GM18867 (cell line): Measurements from ENCODE around the gene TMC1.
"Not testable (repeated sequence)": the region's sequence is repeated elsewhere in the genome, so short reads cannot be mapped to it uniquely, and the experiment has no call there.

Source experiments
- ATAC-seq: cut with Tn5 transposase; IDR thresholded peaks from one replicate; pipeline ENCODE4 v1.9.1; 2021; ENCODE audit warnings: mild to moderate bottlenecking, moderate library complexity; ENCODE audit not compliant: unreplicated experiment

The TMC1 gene

DNA sequence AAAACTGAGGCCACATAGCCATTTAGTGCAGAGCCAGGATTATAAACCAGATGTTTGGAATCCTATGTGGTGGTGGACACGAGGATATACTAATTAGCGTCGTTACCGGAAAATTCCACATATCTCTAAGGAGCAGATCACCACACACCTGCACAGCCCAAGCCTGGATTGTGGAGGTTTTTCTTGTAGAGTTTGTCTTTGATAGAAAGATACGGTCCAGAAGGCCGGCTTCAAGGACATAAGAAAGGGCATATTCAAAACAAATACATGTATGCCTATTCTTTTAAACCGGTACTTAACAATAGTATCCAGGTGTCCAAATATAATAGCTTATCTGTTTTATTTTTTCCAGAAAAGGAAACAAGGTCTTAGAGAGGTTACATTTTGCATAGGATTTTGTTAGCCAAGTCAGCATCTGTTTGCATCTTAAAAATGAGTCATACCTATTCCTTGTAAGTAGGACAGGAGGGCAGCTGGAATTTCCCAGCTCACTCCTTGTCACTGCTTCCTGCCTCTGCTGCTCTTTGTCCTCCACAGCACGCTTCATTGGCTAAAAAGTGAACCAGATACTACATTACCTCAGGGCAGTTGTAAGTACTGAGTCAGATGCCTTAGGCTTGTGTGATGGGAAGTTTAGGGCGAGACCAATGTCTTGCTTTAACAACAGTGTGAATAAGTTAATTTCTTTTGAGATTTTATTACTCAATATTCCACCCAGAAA, 3.6 kb downstream of the TMC1 start:
- no peak for ATAC-seq

DNA sequence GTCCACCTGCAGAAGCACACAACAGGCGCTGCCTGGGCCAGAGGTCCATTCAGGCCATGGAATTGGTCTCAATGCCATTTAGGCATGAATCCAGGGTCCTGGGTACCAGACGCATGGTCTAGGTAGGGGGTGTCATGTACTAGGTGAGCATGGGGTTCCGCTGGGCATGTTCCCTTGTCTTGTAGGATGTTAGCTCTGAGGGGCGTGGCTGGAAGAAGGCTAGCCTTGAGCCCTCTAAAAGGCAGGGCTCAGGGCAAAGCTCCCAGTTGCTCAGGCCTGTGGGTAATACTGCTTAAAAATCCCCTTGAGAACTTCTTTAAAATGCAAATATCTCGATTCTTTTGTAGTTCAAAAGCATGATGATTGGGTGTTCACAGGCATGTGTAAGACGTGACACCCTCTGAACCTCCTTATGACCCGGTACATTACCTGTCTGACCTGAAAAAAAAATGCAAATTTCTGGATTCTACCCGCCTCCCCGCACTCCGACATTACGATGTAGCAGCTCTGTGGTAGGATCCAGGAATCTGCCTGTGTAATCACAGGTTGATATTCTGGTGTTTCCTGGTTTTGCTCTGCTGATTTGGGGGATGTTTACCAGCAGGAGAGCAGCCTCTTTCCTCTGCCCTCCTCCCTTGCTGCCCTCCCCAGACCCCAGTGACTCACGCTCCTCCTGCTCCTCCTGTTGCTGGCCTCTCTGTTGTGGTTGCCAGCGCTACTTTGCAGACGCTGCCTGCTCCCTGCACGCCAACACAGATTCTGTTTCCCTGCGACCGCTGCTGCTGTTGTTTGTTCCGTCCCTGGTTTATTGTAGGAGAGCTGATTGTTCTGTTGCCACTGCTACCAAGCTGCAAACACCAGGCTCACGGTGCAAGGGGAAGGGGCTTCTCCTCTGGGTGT, 5.7 kb downstream of the TMC1 start:
- peak; percentile 81 for ATAC-seq

DNA sequence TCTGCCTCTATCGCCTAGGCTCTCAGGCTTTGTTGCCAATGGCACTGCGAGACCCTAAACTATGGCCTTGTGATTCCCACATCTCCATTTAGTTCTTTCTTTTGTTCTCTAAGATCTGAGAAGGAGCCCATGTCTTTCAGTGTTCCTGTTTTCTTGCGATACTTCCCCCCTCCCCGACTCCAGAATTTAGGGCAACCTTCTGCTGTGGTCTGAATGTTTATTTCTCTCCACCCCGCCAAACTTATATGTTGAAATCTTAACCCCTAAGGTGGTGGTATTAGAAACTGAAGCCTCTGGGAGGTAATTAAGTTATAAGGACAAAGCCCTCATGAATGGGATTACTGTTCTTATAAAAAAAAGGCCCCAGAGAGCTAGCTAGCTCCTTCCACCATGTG, 6.4 kb downstream of the TMC1 start:
- ATAC-seq = no peak

DNA sequence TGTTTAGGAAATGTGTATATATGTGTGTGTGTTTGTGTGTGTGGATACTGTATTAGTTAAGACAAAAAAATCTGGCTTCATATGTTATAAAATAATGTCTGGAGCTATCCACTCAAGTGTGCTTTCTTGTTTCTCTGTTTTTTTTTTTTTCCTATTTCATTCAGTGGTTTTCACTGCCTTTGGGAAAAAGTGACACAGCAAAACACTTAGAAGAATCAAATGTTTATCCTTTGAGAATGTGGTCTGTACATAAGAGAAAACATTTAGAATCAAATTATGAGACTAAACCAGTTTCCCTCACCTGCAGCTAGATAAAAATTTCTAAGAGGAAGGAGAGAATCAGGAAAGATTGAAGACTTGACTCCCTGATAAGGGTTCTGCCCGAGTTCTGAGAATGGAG, 8.1 kb downstream of the TMC1 start:
- ATAC-seq = no peak

DNA sequence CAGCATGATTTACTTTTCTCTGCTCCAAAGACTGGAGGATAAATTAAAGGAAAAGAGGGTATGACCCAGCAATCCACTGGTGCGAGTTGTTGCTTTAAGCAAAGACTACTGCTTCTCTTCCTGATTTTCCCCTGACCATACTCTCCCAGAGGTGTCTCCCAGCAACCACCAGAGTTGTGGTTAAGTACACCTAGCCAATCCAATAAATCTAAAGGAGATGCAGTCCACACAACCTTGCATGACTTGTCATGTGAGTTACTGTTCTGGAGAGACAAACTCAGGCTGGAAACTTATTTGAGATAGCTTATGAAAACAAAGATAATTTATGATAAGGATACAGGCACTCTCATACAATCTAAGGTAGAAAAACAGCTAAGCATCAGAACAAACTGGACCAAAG, 11.9 kb downstream of the TMC1 start:
- no peak for ATAC-seq

DNA sequence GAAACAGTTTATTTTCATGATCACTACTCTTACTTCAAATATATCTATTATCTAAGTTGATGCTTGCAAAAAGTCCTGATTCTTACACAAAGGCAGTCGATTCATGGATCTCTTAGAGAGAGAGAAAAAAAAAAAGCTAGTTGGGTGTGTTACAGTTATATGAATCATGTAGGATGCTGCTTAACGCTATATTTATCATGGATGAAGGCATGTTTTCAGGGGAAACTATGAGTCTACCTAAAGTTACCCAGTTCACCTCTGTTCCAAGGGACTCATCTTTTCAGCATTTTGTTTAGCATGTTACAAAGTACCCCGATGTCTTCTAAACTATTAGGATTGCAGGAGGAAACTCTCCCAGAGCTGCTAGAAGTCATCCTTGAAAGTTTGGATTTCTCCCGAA, 13.5 kb downstream of the TMC1 start:
- ATAC-seq = no peak

DNA sequence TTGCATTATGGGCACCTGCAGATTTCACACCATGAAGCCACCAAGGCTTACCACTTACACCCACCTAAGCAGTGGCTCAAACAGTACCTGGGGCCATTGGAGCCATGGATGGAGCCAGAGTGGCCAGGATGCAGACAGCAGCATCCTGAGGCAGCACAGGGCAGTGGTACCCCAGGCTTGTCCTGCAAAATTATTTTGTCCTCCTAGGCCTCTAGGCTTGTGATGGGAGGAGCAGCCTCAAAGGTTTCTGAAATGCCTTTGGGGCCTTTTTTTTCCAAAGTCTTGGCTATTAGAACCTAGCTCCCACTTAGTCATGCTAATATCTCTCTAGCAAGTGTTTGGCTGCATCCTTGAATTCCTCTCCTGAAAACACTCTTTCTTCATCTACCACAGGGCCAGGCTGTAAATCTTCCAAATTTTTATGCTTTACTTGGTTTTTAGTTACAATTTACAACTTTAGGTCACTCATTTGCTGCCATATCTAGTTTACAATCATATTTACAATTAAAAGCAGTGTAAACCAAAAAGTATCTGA, 15.7 kb downstream of the TMC1 start:
- ATAC-seq = no peak

DNA sequence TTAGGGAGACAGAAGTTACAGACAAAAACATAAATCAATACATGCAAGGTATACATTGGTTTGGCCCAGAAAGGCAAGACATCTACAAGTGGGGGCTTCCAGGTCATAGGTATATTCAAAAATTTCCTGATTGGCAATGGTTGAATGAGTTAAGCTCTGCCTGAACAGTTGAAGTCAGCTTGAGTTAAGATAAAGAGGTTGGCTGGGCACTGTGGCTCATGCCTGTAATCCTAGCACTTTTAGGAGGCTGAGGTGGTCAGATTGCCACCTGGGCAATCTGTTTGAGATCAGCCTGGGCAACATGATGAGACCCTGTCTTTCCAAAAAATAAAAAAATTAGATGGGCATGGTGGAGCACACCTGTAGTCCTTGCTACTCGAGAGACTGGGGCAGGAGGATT, 16.3 kb downstream of the TMC1 start:
- no peak for ATAC-seq

DNA sequence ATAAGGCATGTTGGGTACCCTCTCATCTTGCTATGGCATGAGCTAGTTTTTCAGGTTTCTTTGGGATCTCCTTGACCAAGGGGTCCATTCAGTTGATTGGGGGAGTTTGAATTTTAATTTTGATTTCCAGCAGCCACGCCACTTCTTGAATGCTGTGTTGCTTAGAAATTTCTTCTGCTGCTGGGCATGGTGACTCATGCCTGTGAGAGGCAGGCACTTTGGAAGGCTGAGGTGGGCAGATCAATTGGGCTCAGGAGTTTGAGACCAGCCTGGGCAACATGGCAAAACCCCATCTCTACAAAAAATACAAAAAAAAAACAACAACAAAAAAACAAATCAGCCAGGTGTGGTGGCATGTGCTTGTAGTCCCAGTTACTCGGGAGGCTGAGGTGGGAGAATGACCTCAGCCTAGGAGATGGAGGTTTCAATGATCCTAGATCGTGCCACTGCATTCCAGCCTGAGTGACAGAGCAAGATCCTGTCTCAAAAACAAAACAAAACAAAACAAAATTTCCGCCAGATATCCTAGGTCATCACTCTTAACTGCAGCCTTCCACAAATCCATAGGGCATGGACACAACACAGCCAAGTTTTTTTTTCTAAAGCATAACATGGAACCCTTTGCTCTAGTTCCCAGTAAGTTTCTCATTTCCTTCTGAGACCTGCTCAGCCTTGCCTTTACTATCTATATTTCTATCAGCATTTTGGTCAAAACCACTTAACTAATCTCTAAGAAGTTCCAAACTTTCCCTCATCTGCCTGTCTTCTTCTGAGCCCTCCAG, 17.7 kb downstream of the TMC1 start:
- ATAC-seq = no peak

DNA sequence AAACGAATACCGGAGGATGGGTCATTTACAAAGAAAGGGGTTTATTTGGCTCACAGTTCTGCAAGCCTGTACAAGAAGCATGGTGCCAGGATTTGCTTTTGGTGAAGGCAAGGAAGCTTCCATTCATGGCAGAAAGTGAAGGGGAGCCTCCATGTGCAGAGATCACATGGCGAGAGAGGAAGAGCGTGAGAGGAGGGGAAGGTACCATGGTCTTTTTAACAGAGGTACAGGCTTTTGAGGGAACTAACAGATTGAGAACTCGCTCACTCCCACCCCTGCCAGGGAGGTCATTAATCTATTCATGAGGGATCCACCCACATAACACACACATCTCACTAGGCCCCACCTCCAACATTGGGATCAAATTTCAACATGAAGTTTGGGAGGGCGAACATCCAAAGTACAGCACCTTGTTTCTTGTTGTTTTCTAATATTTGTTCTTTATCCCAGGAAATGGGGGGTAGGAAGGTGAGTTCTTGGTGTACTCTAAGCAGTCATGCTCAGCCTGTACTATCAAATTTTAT, 18.5 kb downstream of the TMC1 start:
- ATAC-seq = no peak

DNA sequence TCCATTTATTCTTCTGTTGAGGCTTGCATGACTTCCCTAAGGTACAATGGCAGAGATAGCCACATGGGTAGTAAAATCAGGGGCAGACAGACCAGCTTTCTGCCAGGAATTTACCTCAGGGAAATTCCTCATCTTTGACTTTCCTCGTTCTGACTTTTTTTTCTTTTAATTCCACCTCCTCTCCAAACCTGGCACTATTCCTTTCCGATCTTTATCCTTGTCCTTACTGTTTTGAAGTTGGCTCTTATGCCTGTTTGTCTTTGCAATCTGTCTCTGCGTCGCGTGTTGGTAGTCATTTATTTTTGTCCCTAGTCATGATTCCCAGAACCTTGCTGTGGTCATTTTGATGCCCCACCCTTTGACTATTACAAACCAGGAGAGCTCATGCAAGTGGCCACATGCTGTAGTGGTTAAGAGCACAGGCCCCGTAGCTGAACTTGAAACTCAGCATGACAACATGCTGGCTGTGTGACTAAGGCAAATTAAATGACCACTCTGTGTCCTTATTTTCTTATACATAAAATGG, 19.0 kb downstream of the TMC1 start:
- no peak for ATAC-seq

DNA sequence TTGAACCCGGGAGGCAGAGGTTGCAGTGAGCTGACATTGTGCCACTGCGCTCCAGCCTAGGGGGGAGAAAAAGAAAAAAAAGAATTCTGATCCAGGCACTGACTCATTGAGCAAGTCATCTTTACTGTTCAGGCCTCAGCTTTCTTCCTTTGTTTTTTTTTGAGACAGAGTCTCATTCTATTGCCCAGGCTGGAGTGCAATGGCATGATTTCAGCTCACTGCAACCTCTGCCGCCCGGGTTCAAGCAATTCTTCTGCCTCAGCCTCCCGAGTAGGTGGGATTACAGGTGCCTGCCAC, 21.1 kb downstream of the TMC1 start:
- ATAC-seq = not testable (repeated sequence)

DNA sequence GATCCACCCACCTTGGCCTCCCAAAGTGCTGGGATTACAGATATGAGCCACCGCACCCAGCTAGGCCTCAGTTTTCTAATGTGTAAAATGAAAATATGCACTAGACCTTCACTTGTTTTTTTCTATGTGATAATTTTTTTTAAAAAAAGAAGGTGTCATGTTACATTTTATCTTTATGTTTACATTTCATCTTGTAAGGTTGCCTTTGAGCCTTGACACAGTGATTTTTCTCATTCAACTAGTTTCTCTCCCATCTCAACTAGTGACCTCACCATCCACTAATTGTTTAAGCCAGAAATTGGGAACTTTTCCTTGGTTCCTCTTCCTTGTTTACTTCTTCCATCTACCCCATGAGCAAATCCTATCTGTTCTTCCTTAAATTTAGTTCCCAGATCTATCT, 21.5 kb downstream of the TMC1 start:
- no peak for ATAC-seq

DNA sequence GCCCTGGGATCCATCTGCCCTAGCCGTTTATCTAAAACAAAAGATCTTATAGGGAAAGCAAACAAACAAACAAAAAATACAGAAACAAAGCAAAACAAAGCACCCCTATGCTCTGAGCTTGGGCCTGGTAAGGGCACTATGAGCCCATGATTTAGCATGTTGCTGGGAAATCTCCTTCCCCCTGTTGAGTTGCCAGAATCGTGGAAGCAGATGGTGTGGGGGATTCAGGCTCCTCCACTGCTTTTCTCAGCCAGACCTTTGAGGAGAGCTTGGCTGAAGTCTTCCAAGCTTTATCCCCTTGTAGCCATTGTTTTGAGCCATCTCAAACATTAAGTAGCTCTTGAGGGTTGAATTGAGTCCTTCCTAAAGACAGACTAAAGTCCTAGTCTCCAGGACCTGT, 29.9 kb downstream of the TMC1 start:
- ATAC-seq = no peak

DNA sequence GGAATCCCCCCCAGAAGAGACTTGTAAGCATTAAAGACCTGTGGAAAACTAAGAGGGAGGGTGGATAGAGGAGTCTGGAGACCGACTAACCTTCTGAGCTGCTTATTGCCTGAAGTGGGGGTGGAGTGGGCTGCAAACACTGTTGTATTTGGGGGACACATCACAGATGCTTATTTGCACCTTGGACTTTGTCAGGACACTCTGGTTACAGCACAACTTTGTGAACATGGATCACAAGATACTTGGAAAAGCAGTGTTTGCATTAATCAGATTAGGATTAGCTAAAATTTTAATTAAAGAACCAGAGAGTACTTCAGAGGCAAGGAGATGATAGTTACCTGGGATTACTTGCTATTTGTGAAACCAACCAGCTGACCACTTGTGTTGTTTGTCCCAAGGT, 30.9 kb downstream of the TMC1 start:
- no peak for ATAC-seq

DNA sequence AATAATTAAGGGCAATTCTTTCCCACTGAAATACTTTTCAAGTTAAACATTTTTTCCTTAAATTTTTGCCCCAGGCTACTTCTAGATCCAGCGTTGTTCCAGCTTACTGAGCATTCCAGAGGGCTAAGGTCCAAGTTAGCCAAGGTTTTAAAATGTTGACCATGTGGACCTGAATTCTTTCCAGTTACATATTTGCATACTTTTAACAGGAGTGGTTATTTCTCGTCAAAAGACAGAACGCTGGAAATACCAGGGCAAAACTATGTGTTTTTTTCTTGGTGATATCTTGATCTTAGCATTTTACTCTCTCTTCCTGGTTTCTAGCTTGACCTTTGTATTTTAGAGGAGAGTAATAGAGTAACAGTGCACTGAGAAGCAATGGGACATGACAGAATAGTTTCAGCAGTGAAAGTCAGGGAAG, 32.8 kb downstream of the TMC1 start:
- no peak for ATAC-seq

DNA sequence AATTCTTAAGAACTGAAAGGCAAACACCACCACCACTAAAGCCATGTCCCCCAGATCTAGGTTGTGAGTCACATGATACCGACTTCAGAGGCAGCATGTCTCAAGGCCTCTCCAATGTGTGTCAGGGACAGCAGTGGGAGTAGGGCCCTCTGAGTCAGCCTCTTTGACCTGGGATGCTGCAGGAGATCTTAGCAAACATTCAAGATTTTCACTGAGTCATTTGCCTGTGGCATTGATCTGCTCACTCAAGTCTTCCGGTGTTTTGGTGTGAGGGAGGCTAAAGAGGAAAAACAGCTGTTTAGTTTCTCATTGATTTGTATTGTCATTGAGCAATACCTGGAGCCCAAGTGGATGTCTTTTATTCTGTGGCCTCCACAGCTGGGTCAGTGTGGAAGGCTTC, 36.1 kb downstream of the TMC1 start:
- no peak for ATAC-seq

DNA sequence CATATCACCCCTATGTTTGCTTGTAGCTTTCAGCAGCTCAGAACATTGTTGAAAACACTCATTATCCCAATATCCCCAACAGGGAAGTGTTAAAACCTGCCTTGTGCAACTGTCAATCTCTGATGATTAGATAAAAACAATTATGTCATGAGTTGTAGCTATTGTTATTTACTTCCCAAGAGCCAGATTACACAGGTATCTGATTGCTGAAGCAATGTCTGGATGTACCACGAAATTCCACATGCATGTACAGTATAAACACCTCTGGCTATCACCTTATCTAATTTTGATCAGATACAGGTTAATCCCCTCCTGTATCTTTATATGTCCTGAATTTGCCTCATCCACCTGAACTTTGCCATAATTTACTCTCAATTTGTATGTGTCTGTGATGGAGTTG, 38.7 kb downstream of the TMC1 start:
- ATAC-seq = no peak

DNA sequence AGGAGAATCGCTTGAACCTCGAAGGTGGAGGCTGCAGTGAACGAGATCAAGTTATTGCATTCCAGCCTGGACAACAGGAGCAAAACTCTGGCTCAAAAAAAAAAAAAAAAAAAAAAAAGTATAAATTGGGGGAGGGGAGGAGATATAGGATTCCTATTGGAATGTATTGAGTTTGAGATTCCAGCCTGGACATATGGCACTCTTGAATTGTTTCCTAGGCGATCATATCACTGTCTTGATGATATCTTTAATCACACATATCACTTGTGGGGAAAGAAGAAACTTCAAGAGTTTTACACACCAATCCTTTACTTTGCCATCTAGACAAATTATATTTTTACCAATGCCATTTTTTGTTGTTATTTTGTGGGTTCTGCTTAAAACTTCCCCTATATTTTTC, 42.4 kb downstream of the TMC1 start:
- ATAC-seq = no peak

DNA sequence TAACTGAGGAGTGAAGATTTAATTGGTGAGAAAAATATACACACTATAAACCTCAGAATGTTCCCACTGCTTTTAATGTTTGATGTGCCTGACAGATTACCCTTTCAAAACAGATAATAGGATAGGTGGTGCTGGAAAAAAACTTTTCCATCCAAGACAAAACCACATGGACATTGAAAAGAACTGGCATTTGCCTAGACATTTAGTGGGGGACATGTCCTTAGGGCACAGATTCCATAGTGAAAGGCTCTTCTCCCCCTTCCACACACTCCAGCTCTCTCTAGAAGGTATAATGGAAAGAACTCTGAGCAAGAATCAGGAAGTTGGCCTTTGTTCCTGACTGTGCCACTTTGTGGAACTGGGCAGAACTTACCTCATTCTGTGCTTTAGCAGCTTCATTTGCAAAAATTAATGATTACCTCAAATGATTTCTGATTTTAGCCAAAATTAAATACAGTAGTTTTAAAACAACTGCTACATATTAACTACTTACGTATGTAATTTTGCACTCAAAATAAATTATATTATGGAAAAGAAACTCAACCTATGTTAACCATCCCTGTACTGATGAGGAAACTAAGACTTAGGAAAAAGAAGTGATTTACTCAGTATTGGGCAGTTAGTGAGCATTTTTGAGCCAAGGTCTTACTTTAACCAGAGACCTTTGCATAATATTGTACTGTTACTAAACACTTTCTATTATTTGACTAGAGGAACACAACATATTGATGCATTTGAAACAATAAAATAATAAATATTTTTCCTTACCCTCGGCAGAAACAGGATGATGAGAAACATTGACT, 43.3 kb downstream of the TMC1 start:
- ATAC-seq = no peak
